ENCODE data around the gene ZFYVE27.

The ZFYVE27 gene

GRCh38 chr10:97791824-97792721 lies 55.1 kb downstream of the ZFYVE27 start:
- Histone ChIP-seq H3K27ac (ENCODE audit: low read depth in 2 of 2, low read length in 2 of 2) (no peak overlapping the region), H3K4me3 (ENCODE audit: low read length in 2 of 2) (no peak overlapping the region), H3K9ac (ENCODE audit: low read depth in 1 of 2, low read length in 2 of 2) (no peak overlapping the region), H3K9me3 (ENCODE audit: control insufficient read depth in 2 of 2, low read length in 2 of 2) (no peaks in the 10 kb centered on the region), H3K4me1 (ENCODE audit: control insufficient read depth in 2 of 2, insufficient read depth in 2 of 2, low read length in 2 of 2) (no peaks in the 10 kb centered on the region), H3K27me3 (ENCODE audit: control insufficient read depth in 2 of 2, insufficient read depth in 2 of 2, low read length in 2 of 2) (no peaks in the 10 kb centered on the region), H3K36me3 (ENCODE audit: control insufficient read depth in 2 of 2, insufficient read depth in 2 of 2, low read length in 2 of 2) (no peaks in the 10 kb centered on the region)

- Histone ChIP-seq H3K27ac (ENCODE audit: low read depth in 2 of 2, low read length in 2 of 2) (no peak overlapping the region), H3K4me1 (ENCODE audit: control insufficient read depth in 2 of 2, insufficient read depth in 2 of 2, low read length in 2 of 2) (no peaks in the 10 kb centered on the region), H3K4me3 (ENCODE audit: low read length in 2 of 2) (no peak overlapping the region), H3K9me3 (ENCODE audit: control insufficient read depth in 2 of 2, low read length in 2 of 2) (peaks cover 0 to 3% of the 10 kb centered on the region in 2 donors), H3K9ac (ENCODE audit: low read depth in 1 of 2, low read length in 2 of 2) (no peak overlapping the region), H3K27me3 (ENCODE audit: control insufficient read depth in 2 of 2, insufficient read depth in 2 of 2, low read length in 2 of 2) (no peaks in the 10 kb centered on the region), H3K36me3 (ENCODE audit: control insufficient read depth in 2 of 2, insufficient read depth in 2 of 2, low read length in 2 of 2) (no peaks in the 10 kb centered on the region)
Observed at GRCh38 chr10:97795886-97796285, 59.0 kb downstream of the ZFYVE27 start.

DNA sequence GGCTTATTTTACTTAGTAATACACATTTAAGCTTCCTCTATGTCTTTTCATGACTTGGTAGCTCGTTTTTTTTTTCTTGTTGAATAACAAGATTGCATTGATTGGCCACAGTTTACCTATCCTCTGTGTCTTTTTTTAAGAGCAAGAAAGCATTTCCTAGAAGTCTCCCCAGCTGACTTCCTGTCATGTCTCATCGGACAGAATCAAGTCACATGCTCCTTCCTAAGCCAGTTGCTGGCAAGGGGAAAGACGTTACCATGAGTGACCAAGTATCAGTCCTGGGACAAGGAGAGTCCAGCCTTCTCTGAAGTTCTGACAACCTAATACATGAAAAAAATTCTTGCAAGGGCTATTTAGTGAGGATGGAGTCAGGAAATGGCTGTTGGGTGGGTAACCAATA lies 59.7 kb downstream of the ZFYVE27 start:
- peak overlapping the region in 1 of 2 donors; percentile 42 for H3K4me3 ChIP-seq (ENCODE audit: low read length in 2 of 2)
- no peak overlapping the region for H3K27ac ChIP-seq (ENCODE audit: low read depth in 2 of 2, low read length in 2 of 2)
- H3K9me3 ChIP-seq (ENCODE audit: control insufficient read depth in 2 of 2, low read length in 2 of 2), result peaks cover 0 to 3% of the 10 kb centered on the region in 2 donors
- H3K4me1 ChIP-seq (ENCODE audit: control insufficient read depth in 2 of 2, insufficient read depth in 2 of 2, low read length in 2 of 2), result no peaks in the 10 kb centered on the region
- H3K27me3 ChIP-seq (ENCODE audit: control insufficient read depth in 2 of 2, insufficient read depth in 2 of 2, low read length in 2 of 2), result peaks cover 0 to 2% of the 10 kb centered on the region in 2 donors
- no peaks in the 10 kb centered on the region for H3K36me3 ChIP-seq (ENCODE audit: control insufficient read depth in 2 of 2, insufficient read depth in 2 of 2, low read length in 2 of 2)
- no peak overlapping the region for H3K9ac ChIP-seq (ENCODE audit: low read depth in 1 of 2, low read length in 2 of 2)

- Histone ChIP-seq H3K4me3 (ENCODE audit: low read length in 2 of 2) (no peak overlapping the region), H3K9me3 (ENCODE audit: control insufficient read depth in 2 of 2, low read length in 2 of 2) (peaks cover 0 to 3% of the 10 kb centered on the region in 2 donors), H3K27me3 (ENCODE audit: control insufficient read depth in 2 of 2, insufficient read depth in 2 of 2, low read length in 2 of 2) (peaks cover 0 to 2% of the 10 kb centered on the region in 2 donors), H3K4me1 (ENCODE audit: control insufficient read depth in 2 of 2, insufficient read depth in 2 of 2, low read length in 2 of 2) (no peaks in the 10 kb centered on the region), H3K36me3 (ENCODE audit: control insufficient read depth in 2 of 2, insufficient read depth in 2 of 2, low read length in 2 of 2) (no peaks in the 10 kb centered on the region), H3K9ac (ENCODE audit: low read depth in 1 of 2, low read length in 2 of 2) (no peak overlapping the region), H3K27ac (ENCODE audit: low read depth in 2 of 2, low read length in 2 of 2) (no peak overlapping the region)
Observed at GRCh38 chr10:97798958-97799610, 62.2 kb downstream of the ZFYVE27 start.

DNA sequence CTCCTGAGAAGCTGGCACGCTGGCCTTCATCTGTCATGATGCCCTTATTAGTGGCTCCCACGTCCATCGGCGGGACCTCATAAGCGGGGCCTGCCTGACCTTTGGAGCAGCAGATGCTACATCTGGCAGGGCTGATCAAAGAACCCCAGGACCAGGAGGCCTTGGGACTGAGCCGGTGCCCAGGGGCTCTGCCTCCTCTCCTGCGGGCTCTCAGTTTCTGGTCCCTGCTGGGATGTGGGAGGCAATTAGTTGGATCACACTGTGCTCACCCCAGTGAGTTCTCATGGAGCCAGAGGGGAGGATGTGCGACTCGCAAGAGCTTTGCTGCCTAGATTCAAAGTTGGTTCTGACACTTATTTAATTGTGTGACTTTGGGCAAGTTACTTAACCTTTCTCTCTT lies 63.5 kb downstream of the ZFYVE27 start:
- Histone ChIP-seq H3K36me3 (ENCODE audit: control insufficient read depth in 2 of 2, insufficient read depth in 2 of 2, low read length in 2 of 2) (no peaks in the 10 kb centered on the region), H3K27me3 (ENCODE audit: control insufficient read depth in 2 of 2, insufficient read depth in 2 of 2, low read length in 2 of 2) (peaks cover 0 to 2% of the 10 kb centered on the region in 2 donors), H3K9me3 (ENCODE audit: control insufficient read depth in 2 of 2, low read length in 2 of 2) (peaks cover 0 to 3% of the 10 kb centered on the region in 2 donors), H3K4me1 (ENCODE audit: control insufficient read depth in 2 of 2, insufficient read depth in 2 of 2, low read length in 2 of 2) (no peaks in the 10 kb centered on the region), H3K4me3 (ENCODE audit: low read length in 2 of 2) (no peak overlapping the region), H3K9ac (ENCODE audit: low read depth in 1 of 2, low read length in 2 of 2) (no peak overlapping the region), H3K27ac (ENCODE audit: low read depth in 2 of 2, low read length in 2 of 2) (no peak overlapping the region)

DNA sequence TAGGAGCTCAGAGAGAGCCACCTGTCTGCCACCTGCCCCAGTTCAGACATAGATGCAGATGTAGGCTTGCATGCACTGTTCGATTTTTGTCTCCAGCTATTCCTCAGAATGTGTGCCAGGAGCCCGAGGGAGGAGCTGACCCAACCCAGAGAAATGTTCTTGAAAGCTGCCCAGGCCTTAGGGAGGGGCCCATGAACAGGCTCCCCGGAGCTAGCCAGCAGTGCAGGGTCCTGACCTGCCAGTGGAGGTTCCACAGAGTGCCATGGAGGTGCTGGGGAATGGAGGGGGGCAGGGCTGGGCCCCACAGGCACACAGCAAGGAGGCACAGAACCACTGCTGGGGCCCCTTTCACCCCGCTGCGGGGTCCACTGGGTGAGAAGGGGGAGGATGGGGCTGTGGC lies 64.5 kb downstream of the ZFYVE27 start:
- H3K9me3 ChIP-seq (ENCODE audit: control insufficient read depth in 2 of 2, low read length in 2 of 2), result peaks cover 0 to 3% of the 10 kb centered on the region in 2 donors
- no peaks in the 10 kb centered on the region for H3K36me3 ChIP-seq (ENCODE audit: control insufficient read depth in 2 of 2, insufficient read depth in 2 of 2, low read length in 2 of 2)
- no peaks in the 10 kb centered on the region for H3K4me1 ChIP-seq (ENCODE audit: control insufficient read depth in 2 of 2, insufficient read depth in 2 of 2, low read length in 2 of 2)
- H3K9ac ChIP-seq (ENCODE audit: low read depth in 1 of 2, low read length in 2 of 2), result no peak overlapping the region
- H3K27ac ChIP-seq (ENCODE audit: low read depth in 2 of 2, low read length in 2 of 2), result no peak overlapping the region
- peaks cover 0 to 2% of the 10 kb centered on the region in 2 donors for H3K27me3 ChIP-seq (ENCODE audit: control insufficient read depth in 2 of 2, insufficient read depth in 2 of 2, low read length in 2 of 2)
- no peak overlapping the region for H3K4me3 ChIP-seq (ENCODE audit: low read length in 2 of 2)

DNA sequence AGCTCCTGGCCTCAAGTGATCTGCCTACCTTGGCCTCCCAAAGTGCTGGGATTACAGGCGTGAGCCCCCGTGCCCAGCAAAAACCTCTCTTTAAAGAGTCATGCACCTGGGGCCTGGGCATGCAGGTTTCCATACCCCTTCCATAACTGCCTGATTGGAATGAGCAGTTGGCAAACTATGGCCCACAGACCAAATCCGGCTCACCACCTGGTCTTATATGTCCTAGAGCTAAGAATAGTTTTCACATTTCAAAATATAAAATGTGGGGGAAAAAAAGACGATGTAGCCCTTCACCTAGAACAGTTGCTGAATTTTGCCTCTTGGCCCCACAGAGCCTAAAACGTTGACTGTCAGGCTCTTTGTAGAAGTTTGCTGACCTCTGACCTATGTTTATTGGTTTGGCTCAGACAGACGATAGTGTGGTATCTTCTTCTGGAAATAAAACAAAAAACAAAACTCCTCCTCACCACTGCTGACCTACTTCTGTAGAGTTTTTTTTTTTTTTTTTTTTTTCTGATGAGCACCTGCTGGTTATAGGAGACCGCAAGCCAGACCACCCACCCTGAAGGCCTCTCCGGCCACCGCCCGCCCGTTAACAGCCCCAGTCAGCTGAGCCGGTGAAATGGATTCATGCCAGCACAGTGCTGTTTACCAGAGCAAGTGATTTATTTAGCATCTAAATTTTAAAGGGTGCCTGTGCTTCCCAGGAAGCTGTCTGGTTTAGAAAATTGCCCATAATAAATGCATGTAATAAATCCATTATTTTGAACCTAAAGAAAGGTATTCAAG lies 68.4 kb downstream of the ZFYVE27 start:
- no peak overlapping the region for H3K27ac ChIP-seq (ENCODE audit: low read depth in 2 of 2, low read length in 2 of 2)
- H3K4me3 ChIP-seq (ENCODE audit: low read length in 2 of 2), result no peak overlapping the region
- peaks cover 0 to 2% of the 10 kb centered on the region in 2 donors for H3K27me3 ChIP-seq (ENCODE audit: control insufficient read depth in 2 of 2, insufficient read depth in 2 of 2, low read length in 2 of 2)
- no peaks in the 10 kb centered on the region for H3K4me1 ChIP-seq (ENCODE audit: control insufficient read depth in 2 of 2, insufficient read depth in 2 of 2, low read length in 2 of 2)
- H3K9ac ChIP-seq (ENCODE audit: low read depth in 1 of 2, low read length in 2 of 2), result no peak overlapping the region
- H3K36me3 ChIP-seq (ENCODE audit: control insufficient read depth in 2 of 2, insufficient read depth in 2 of 2, low read length in 2 of 2), result no peaks in the 10 kb centered on the region
- no peaks in the 10 kb centered on the region for H3K9me3 ChIP-seq (ENCODE audit: control insufficient read depth in 2 of 2, low read length in 2 of 2)

DNA sequence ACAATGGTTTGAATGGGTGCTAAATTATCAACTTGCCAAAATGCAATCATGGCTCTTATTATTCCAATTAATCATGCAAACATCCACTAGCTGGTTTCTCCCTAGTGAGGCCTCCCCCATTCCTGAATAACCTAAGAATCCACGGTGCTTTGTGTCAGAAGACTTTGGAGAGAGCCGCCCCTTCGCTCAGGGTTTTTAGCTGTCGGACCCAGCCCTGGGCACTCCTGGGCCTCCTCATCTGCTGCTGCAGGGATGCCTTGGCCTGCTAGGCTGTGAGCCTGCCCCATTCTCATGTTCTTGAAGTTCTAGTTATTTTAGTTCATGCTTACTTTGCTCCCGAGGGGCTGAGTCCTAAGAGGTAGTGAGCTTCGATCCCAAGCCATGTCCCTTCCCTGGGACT lies 69.0 kb downstream of the ZFYVE27 start:
- Histone ChIP-seq H3K4me3 (ENCODE audit: low read length in 2 of 2) (no peak overlapping the region), H3K27ac (ENCODE audit: low read depth in 2 of 2, low read length in 2 of 2) (no peak overlapping the region), H3K4me1 (ENCODE audit: control insufficient read depth in 2 of 2, insufficient read depth in 2 of 2, low read length in 2 of 2) (no peaks in the 10 kb centered on the region), H3K27me3 (ENCODE audit: control insufficient read depth in 2 of 2, insufficient read depth in 2 of 2, low read length in 2 of 2) (peaks cover 0 to 2% of the 10 kb centered on the region in 2 donors), H3K9me3 (ENCODE audit: control insufficient read depth in 2 of 2, low read length in 2 of 2) (no peaks in the 10 kb centered on the region), H3K9ac (ENCODE audit: low read depth in 1 of 2, low read length in 2 of 2) (no peak overlapping the region), H3K36me3 (ENCODE audit: control insufficient read depth in 2 of 2, insufficient read depth in 2 of 2, low read length in 2 of 2) (no peaks in the 10 kb centered on the region)

DNA sequence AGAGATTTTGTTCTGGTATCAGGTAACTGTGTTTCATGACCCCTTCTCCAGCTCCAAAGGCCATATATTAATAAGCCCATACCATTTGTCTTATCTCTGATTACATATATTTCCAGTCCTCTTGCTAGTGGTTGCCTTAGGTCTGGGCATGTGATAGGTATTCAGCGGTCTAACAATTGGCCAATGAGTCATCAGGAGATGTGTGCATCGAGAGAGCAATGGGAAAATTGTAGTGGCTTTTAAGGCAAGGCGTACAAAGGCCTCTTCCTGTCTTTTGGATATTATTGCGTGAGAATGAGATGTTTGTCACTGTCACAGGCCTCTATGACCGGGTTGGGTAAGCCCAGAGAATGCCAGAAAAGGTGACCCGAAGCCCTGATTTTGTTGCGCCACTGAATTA lies 73.5 kb downstream of the ZFYVE27 start:
- Histone ChIP-seq H3K4me1 (ENCODE audit: control insufficient read depth in 2 of 2, insufficient read depth in 2 of 2, low read length in 2 of 2) (no peaks in the 10 kb centered on the region), H3K4me3 (ENCODE audit: low read length in 2 of 2) (no peak overlapping the region), H3K36me3 (ENCODE audit: control insufficient read depth in 2 of 2, insufficient read depth in 2 of 2, low read length in 2 of 2) (no peaks in the 10 kb centered on the region), H3K27ac (ENCODE audit: low read depth in 2 of 2, low read length in 2 of 2) (no peak overlapping the region), H3K27me3 (ENCODE audit: control insufficient read depth in 2 of 2, insufficient read depth in 2 of 2, low read length in 2 of 2) (no peaks in the 10 kb centered on the region), H3K9me3 (ENCODE audit: control insufficient read depth in 2 of 2, low read length in 2 of 2) (no peaks in the 10 kb centered on the region), H3K9ac (ENCODE audit: low read depth in 1 of 2, low read length in 2 of 2) (no peak overlapping the region)

All from mucosa of rectum (tissue), 2 donors.